B cell (primary cell): ENCODE data around the gene ZNF609. TPM values are rescaled to one million over a fixed set of nuclear protein-coding genes. Genes with fewer than 3 reads are reported as not detected.

Experiments
- ATAC-seq: fragments of 200-7000 bp; cut with Tn5 transposase; one replicate; pipeline ENCODE4 v1.10.0; 2021; ENCODE audit warnings: low read depth, mild to moderate bottlenecking, moderate number of reproducible peaks, moderate library complexity
- CTCF ChIA-PET: fragments of 350-600 bp; sonication (Branson Sonifier 250); formaldehyde crosslinking; loops from one replicate; lab custom pipeline; 2021; ENCODE audit warnings: antibody characterized with exemption, inconsistent platforms; lab: Charles Lee
- POLR2A ChIA-PET: fragments of 350-600 bp; sonication (Branson Sonifier 250); formaldehyde crosslinking; loops from one replicate; lab custom pipeline; 2021; ENCODE audit warnings: antibody characterized with exemption; lab: Charles Lee
- DNase-seq: peaks from one replicate; pipeline ENCODE4 v3.0.0; 2013
- H2AFZ ChIP-seq: 2 replicates; pipeline ENCODE4 v1.6.1; 2012; ENCODE audit warnings: mild to moderate bottlenecking, low read depth, low read length; ENCODE audit not compliant: insufficient read depth, poor library complexity, severe bottlenecking
- H3K27ac ChIP-seq, 2 donors: 1 replicate in 1 of 2; 2 replicates in 1 of 2; pipeline ENCODE4 v1.5.1; 2012 to 2013; ENCODE audit warnings: low read length in 2 of 2, mild to moderate bottlenecking in 2 of 2, moderate library complexity in 1 of 2
- H3K27me3 ChIP-seq, 4 experiments: fragments of 200-600 bp in 1 of 4; sonication (generic) in 1 of 4; replicated peaks in 1 of 4; 1 replicate in 2 of 4; 2 replicates in 2 of 4; pipeline versions ENCODE4 v1.6.1 to v1.7.0; 2013 to 2016; ENCODE audit warnings: low read length in 3 of 4, mild to moderate bottlenecking in 2 of 4, mixed read lengths in 1 of 4, moderate library complexity in 1 of 4; ENCODE audit not compliant: insufficient read depth in 4 of 4, control insufficient read depth in 3 of 4; ENCODE audit errors: control extremely low read depth in 1 of 4
- H3K36me3 ChIP-seq, 2 experiments: replicated peaks in 1 of 2; 1 replicate in 1 of 2; 2 replicates in 1 of 2; pipeline versions ENCODE4 v1.6.1 to v1.7.1; 2013; ENCODE audit warnings: low read length in 1 of 2; ENCODE audit not compliant: insufficient read depth in 2 of 2, control insufficient read depth in 1 of 2; ENCODE audit errors: control extremely low read depth in 1 of 2, extremely low read depth in 1 of 2
- H3K4me1 ChIP-seq, 2 donors: fragments of 200-600 bp in 1 of 2; sonication (generic) in 1 of 2; 1 replicate in 1 of 2; 2 replicates in 1 of 2; pipeline versions ENCODE4 v1.5.1 to v1.6.1; 2013 to 2017; ENCODE audit warnings: low read length in 2 of 2; ENCODE audit not compliant: control insufficient read depth in 2 of 2, insufficient read depth in 2 of 2
- H3K4me2 ChIP-seq: replicated peaks from 2 replicates; pipeline ENCODE3; 2012; ENCODE audit warnings: mild to moderate bottlenecking, low read depth, low read length; ENCODE audit not compliant: poor library complexity, severe bottlenecking
- H3K4me3 ChIP-seq, 5 experiments: fragments of 200-600 bp in 1 of 5; sonication (generic) in 1 of 5; 1 replicate in 3 of 5; 2 replicates in 2 of 5; pipeline versions ENCODE4 v1.5.1 to v1.7.0; 2011 to 2016; ENCODE audit warnings: low read length in 4 of 5, mild to moderate bottlenecking in 4 of 5, low read depth in 2 of 5, control low read depth in 1 of 5, moderate library complexity in 1 of 5; ENCODE audit not compliant: insufficient read depth in 1 of 5; ENCODE audit errors: control extremely low read depth in 1 of 5, extremely low read depth in 1 of 5
- H3K79me2 ChIP-seq: fragments of 200-600 bp; sonication (generic); one replicate; pipeline ENCODE4 v1.6.0; 2016; ENCODE audit warnings: low read length; ENCODE audit not compliant: control insufficient read depth, insufficient read depth
- H3K9ac ChIP-seq: fragments of 200-600 bp; sonication (generic); 2 replicates; pipeline ENCODE4 v1.6.1; 2017; ENCODE audit warnings: mild to moderate bottlenecking, low read length, moderate library complexity
- H3K9me3 ChIP-seq, 3 donors: one replicate each; pipeline versions ENCODE4 v1.6.1 to v1.7.1; 2013; ENCODE audit warnings: low read length in 2 of 3; ENCODE audit not compliant: control insufficient read depth in 2 of 3, insufficient read depth in 1 of 3; ENCODE audit errors: control extremely low read depth in 1 of 3
- H4K20me1 ChIP-seq: 2 replicates; pipeline ENCODE4 v1.6.0; 2012; ENCODE audit warnings: mild to moderate bottlenecking, low read length; ENCODE audit not compliant: insufficient read depth, control insufficient read depth, poor library complexity, severe bottlenecking
- H3K27ac Mint-ChIP-seq: one replicate; pipeline ENCODE4 v1.8.0; 2021; ENCODE audit warnings: mixed read lengths
- H3K27me3 Mint-ChIP-seq: one replicate; pipeline ENCODE4 v1.8.0; 2021; ENCODE audit warnings: mixed read lengths
- H3K4me1 Mint-ChIP-seq: one replicate; pipeline ENCODE4 v1.8.0; 2021; ENCODE audit warnings: mixed read lengths
- H3K4me3 Mint-ChIP-seq: one replicate; pipeline ENCODE4 v1.8.0; 2021; ENCODE audit warnings: mixed read lengths
- H3K9me3 Mint-ChIP-seq: one replicate; pipeline ENCODE4 v1.8.0; 2022; ENCODE audit warnings: mixed read lengths; ENCODE audit not compliant: insufficient read depth
- EZH2 ChIP-seq: IDR thresholded peaks from 2 replicates; pipeline ENCODE4 v1.6.1; 2012; ENCODE audit warnings: borderline replicate concordance, low read depth, mild to moderate bottlenecking, moderate library complexity, low read length; ENCODE audit not compliant: insufficient read depth, poor library complexity, severe bottlenecking
- WGBS: methylation state at CpG from one replicate; pipeline ENCODE4 v1.1.5; 2013; ENCODE audit warnings: missing lambda C conversion rate; ENCODE audit not compliant: insufficient coverage; 5-methylcytosine and 5-hydroxymethylcytosine counted together
- intact Hi-C: fragments of 100-400 bp; cut with micrococcal nuclease; formaldehyde crosslinking; loops from one replicate; pipeline ENCODE4 v1.10.0; 2022
- polyA minus RNA-seq: library from RNA; depleted of rRNA, polyadenylated mRNA; stranded (reverse); fragments of >200 nt; gene quantifications from 2 replicates; pipeline ENCODE4 v1.2.3, GENCODE V29; 2012
- polyA plus RNA-seq: library from polyadenylated mRNA; depleted of rRNA; stranded (reverse); fragments of >200 nt; gene quantifications from 2 replicates; pipeline ENCODE4 v1.2.3, GENCODE V29; 2012
- total RNA-seq, 2 donors: library from RNA; stranded (reverse); fragments of 120-200 nt in 1 of 2; gene quantifications; 1 replicate in 1 of 2; 2 replicates in 1 of 2; pipeline versions ENCODE4 v1.2.3 to v1.2.4, GENCODE V29; 2013 to 2022
- TF ChIP-seq, protein P1 (sequence below): fragments of 200-600 bp; IDR thresholded peaks from one replicate; pipeline ENCODE4 v1.8.0; 2022; ENCODE audit warnings: antibody characterized with exemption, mild to moderate bottlenecking

Gene ZNF609, protein sequence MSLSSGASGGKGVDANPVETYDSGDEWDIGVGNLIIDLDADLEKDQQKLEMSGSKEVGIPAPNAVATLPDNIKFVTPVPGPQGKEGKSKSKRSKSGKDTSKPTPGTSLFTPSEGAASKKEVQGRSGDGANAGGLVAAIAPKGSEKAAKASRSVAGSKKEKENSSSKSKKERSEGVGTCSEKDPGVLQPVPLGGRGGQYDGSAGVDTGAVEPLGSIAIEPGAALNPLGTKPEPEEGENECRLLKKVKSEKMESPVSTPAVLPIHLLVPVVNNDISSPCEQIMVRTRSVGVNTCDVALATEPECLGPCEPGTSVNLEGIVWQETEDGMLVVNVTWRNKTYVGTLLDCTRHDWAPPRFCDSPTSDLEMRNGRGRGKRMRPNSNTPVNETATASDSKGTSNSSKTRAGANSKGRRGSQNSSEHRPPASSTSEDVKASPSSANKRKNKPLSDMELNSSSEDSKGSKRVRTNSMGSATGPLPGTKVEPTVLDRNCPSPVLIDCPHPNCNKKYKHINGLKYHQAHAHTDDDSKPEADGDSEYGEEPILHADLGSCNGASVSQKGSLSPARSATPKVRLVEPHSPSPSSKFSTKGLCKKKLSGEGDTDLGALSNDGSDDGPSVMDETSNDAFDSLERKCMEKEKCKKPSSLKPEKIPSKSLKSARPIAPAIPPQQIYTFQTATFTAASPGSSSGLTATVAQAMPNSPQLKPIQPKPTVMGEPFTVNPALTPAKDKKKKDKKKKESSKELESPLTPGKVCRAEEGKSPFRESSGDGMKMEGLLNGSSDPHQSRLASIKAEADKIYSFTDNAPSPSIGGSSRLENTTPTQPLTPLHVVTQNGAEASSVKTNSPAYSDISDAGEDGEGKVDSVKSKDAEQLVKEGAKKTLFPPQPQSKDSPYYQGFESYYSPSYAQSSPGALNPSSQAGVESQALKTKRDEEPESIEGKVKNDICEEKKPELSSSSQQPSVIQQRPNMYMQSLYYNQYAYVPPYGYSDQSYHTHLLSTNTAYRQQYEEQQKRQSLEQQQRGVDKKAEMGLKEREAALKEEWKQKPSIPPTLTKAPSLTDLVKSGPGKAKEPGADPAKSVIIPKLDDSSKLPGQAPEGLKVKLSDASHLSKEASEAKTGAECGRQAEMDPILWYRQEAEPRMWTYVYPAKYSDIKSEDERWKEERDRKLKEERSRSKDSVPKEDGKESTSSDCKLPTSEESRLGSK (N-terminal part only)
- total RNA-seq (32.9 and 36.7 TPM in 2 replicates), polyA plus RNA-seq (5.0 and 5.8 TPM in 2 replicates), polyA minus RNA-seq (13.1 and 19.3 TPM in 2 replicates)
- 17.1 TPM for total RNA-seq (2013)

DNA sequence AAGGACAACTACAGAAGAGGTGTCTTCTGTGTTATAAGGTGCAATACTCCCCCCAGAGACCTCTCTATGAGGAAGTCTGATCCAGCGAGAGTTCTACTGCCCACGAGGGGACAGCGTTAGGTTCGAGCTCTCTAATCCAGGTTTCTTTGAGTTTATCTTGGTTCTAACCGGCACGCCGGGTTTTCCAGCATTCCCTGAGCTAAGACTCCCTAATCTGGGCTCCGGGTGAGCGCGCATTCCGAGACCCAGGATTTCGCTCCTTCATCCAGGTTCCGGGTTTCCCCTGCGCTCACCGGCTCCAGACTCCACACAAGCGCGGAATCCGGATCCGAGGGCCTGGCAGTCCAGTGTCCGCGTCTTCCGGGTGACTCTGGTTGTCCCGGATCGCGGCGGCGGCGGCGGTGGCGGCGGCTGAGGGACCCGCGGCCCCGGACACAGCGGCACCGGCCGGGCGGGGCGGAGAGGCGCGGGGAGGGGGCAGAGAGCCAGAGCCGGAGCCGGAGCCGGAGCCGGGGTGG lies at the start of gene ZNF609:
ZNF609 (plus strand) TSS at position 373 of the 518 bp plus-strand sequence. CDS start 38,842 bp downstream, outside the sequence.
- Histone ChIP-seq H4K20me1 (peaks cover 5% of the 10 kb centered on the region), H3K36me3 (no peaks in the 10 kb centered on the region), H3K27me3 (no peaks in the 10 kb centered on the region), H3K4me1 (peaks cover 60 to 61% of the 10 kb centered on the region in 2 donors), H3K9me3 (no peaks in the 10 kb centered on the region), H3K79me2 (peaks cover 41% of the 10 kb centered on the region), H3K4me3 (peak within 1 kb of the TSS; percentile 52 to 72 (median 62)), H2AFZ (peak within 1 kb of the TSS; percentile 83), H3K4me2 (peak within 1 kb of the TSS; percentile 92), H3K27ac (peak within 1 kb of the TSS in 1 of 2 donors; percentile 53), H3K9ac (peak within 1 kb of the TSS; percentile 71)
- ATAC-seq (peak; percentile 86), DNase-seq (peak; percentile 89)
- Mint-ChIP-seq H3K27me3 (no peaks in the 10 kb centered on the region), H3K4me1 (peaks cover 62% of the 10 kb centered on the region), H3K9me3 (no peaks in the 10 kb centered on the region), H3K4me3 (peak within 1 kb of the TSS; percentile 86), H3K27ac (peak within 1 kb of the TSS; percentile 75)
- POLR2A ChIA-PET: interaction anchor here (0.5 to 1.1 kb wide), 4 partner anchors 38 to 242 kb away, joined by 3 to 4 read pairs (median 4); partner anchors contain the start of gene TRIP4
- WGBS: 0% methylated on average over 44 of the region's 45 CpGs
- intact Hi-C loops: loop anchor here (2.0 to 5.0 kb wide), 4 partner anchors 47 to 297 kb away; partner anchors contain the start of genes CSNK1G1, PPIB and TRIP4
- TF ChIP-seq, protein P1, sequence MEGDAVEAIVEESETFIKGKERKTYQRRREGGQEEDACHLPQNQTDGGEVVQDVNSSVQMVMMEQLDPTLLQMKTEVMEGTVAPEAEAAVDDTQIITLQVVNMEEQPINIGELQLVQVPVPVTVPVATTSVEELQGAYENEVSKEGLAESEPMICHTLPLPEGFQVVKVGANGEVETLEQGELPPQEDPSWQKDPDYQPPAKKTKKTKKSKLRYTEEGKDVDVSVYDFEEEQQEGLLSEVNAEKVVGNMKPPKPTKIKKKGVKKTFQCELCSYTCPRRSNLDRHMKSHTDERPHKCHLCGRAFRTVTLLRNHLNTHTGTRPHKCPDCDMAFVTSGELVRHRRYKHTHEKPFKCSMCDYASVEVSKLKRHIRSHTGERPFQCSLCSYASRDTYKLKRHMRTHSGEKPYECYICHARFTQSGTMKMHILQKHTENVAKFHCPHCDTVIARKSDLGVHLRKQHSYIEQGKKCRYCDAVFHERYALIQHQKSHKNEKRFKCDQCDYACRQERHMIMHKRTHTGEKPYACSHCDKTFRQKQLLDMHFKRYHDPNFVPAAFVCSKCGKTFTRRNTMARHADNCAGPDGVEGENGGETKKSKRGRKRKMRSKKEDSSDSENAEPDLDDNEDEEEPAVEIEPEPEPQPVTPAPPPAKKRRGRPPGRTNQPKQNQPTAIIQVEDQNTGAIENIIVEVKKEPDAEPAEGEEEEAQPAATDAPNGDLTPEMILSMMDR: no peak
- no peak for TF ChIP-seq EZH2
- CTCF ChIA-PET: interaction anchor here (1.5 to 2.4 kb wide), 2 partner anchors 72 to 192 kb away, joined by 4 to 6 read pairs; partner anchors contain the start of gene TRIP4
